Ecto neural progenitor cell (in vitro differentiated cells): ENCODE measurements around the gene PRKCA.
A peak's percentile ranks its signal among the peaks of the same experiment; 100 is the strongest.
"Not testable (repeated sequence)": the region's sequence is repeated elsewhere in the genome, so short reads cannot be mapped to it uniquely, and the experiment has no call there.

Source experiments
- DNase-seq: peaks from one replicate; pipeline ENCODE4 v3.0.0-alpha.2; 2018; ENCODE audit warnings: low spot score

Gene PRKCA

DNA sequence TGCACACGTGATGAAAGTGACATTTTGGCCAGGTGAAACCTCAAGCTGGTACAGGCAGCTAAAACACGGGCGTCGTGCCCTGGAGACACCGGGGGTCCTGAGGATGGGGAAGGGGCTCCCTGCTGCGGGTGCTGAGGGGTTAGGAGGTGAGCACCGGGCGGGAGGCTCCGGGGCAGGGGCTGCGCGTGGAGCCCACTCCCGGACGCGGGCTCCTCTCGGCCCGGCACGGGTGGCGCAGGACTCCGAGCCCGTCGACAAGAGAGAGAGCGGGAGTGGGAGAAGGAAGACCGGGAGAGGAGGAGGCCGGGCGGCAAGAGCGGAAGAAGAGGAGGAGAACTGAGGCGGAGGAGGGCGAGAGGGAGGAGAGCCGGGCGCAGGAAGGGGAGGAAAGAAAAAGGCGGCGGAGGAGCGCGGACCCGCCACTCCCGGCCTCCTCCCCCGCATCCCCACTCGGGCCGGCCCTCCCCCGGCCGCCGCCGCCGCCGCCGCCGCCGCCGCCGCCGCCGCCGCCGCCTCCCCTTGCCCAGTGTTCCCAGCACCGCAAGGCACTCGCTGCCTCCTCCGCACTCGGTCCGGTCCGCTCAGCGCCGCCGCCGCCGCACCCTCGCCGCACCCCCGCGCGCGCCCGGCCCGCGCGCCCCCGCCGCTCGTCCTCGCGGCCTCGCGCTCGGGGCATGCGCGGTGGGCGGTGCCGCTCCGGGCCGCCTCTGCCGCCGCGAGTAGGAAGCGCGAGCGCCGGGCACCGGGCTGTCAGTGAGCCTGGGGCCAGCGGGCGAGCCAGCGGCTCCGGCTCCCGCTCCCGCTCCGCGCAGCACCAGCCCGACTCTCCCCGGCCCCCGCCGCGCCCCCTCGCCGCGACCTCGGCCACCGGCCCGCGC is at the start of gene PRKCA:
Gene PRKCA (plus strand): TSS at position 750 of the 878 bp plus-strand sequence.
- DNase-seq: no peak

DNA sequence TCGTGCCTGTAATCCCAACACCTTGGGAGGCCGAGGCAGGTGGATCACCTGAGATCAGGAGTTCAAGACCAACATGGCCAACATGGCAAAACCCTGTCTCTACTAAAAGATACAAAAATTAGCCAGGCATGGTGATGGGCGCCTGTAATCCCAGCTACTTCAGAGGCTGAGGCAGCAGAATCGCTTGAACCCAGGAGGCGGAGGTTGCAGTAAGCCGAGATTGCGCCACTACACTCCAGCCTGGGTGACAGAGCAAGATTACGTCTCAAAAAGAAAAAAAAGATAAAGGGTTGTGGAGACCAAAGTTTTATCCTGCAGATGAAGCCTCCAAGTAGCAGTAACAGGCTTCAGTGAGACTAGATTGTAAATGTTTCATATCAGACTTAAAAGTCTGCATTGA is 49.0 kb upstream of the PRKCA start:
- not testable (repeated sequence) for DNase-seq

DNA sequence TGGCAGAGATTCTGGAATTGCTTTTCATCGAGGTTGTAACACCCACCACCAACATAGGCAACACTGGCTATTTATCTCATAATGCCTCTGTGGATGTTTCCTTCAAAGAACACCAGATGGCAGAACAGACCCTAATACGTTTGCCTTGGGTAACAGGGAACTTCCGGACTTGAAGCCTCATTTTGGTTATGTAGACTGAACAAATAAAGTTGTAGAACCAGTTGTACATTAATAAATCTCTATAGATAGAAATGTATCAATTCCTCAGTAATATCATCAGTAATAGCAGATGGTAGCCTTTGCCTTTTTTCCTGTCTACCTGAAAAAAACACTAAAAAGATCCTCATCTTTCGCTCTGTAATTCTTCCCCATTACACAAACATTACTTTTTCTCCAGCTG is 47.3 kb upstream of the PRKCA start:
- no peak for DNase-seq

DNA sequence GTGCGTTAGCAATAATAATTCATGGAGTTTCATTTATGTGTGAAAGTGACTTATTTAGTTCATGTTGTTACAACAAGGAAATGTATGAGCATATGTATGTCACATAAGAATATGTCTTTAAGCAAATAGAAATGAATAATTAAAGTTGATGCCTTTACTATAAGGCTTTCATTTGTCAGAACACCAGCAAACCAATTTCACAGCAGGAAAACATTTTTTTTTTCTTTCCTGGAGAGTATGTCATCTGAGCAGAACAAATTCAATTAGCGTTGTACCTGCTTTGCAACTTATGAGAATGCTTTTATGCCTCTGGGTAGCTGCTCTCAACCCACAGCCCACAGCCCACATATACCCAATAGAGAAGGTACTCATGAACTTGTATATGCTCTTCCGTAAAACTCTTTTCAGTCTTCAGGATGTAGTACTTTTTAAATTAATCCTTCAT is 46.9 kb upstream of the PRKCA start:
- no peak for DNase-seq

DNA sequence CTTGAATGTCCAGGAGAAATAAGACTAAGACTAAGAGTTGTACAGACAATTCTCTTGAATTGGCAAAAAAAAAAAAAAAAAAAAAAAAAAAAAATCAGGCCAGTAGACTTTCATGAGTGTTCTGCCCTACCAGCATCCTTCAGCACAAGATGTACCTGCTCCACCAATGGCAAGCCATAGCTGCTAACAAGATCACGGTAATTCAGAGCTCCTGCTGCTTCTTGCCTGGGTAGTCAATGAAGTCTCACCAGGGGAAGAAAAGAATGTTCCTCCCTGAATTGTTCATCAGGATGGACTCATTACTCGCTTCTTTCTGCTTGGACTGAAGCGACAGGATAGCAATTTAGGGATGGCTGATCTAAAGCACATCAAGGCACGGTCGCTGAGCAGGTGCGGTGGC is 42.1 kb upstream of the PRKCA start:
- no peak for DNase-seq

DNA sequence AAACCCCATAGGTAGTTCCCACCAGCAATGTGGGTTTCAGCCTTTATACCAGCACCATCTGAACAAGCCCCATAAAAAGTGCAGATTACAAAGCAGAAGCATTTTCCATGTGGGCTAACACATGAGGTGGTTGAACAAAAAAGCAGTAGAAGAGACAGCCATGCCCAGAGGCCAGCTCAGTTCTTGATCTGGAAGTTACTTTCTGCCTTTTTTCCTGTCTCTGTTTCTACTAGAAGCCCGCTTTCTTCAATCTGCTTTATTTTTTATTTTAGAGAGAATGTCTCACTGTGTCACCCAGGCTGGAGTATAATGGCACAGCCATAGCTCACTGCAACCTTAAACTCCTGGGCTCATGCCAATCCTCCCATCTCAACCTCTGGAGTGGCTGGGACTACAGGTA is 41.7 kb upstream of the PRKCA start:
- DNase-seq: no peak

DNA sequence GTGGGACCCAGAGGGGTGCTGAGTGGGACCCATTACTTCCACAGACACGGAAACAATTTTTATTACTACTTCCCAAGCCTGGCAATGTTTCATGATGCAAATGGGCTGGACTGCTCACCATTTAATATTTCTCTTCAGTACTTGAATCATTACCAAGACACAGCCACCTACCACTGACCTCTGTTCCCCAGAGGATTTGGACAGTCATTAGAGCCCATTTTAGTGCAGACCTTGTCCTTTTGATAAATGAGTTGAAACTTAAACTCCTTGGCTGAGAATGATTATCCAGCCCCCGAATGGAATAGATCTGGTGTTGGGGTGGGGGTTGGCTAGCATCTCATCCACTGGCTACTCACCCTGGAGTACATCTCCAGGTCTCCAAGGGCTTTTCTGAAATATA is 39.6 kb upstream of the PRKCA start:
- DNase-seq: no peak

DNA sequence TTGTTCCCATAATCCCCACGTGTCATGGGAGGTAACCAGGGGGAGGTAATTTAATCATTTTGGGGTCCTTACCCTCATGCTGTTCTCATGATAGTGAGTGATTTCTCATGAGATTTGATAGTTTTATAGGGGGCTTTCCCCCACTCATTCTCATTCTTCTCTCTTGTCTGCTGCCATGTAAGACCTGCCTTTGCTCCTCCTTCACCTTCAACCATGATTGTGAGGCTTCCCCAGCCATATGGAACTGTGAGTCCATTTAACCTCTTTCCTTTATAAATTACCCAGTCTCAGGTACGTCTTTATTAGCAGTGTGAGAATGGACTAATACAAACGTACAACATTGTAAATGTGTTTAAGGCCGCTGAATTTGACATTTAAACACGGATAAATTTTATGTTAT is 37.7 kb upstream of the PRKCA start:
- no peak for DNase-seq

DNA sequence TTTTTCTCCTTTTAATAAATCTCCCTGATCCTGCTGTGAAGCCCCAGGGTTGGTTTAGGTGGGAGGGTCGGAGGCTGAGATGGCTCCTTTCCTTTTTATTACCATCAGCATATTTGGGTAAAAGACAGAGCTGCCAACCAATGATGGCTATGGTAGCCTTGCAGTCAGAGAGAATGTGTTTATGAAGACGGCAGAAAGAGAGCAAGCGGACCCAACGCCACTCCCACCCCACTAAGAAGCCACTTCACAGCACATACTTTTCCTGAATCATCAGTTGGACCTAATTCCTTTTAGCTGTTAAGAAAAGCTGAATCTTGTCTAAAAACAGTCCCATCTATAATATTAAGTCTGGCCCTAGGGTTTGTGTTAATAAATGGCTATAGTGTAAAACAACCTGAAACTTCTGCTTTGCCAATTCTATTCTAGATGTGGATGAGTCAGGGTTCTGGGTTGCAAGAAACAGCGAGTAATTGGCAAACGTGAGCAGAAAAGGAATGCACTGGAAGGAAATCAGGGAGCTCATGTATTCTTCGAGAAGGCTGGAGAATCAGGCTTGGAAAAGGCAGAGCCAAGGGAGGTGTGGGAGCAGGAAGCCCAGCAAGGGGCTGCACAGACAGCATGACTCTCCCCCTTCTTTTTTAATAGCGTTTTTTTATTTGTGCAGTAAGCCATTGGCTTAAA is 34.0 kb upstream of the PRKCA start:
- no peak for DNase-seq

DNA sequence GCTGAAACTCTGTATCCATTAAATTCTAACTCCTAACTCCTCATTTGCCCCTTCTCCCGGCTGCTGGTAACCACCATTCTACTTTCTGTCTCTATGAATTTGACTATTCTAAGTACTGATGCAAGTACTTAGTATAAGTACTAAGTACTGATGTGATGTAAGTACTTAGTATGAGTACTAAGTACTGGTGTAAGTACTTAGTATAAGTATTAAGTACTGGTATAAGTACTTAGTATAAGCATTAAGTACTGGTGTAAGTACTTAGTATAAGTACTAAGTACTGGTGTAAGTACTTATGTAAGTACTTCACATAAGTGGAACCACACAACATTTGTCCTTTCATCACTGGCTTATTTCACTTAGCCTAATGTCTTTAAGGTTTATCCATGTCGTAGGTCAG is 32.3 kb upstream of the PRKCA start:
- DNase-seq: no peak

DNA sequence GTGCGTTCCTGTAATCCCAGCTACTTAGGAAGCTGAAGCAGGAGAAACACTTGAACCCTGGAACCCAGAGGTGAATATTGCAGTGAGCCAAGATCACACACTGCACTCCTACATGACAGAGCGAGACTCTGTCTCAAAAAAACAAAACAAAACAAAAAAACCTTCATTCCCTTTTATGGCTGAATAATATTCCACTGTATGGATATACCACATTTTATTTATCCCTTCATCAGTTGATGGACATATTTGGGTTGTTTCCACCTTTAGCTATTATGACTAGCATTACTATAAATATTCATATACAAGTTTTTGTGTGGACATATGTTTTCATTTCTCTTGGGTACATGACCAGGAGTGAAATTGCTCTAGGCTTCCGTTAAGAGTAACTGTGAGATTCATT is 30.9 kb upstream of the PRKCA start:
- DNase-seq: no peak

DNA sequence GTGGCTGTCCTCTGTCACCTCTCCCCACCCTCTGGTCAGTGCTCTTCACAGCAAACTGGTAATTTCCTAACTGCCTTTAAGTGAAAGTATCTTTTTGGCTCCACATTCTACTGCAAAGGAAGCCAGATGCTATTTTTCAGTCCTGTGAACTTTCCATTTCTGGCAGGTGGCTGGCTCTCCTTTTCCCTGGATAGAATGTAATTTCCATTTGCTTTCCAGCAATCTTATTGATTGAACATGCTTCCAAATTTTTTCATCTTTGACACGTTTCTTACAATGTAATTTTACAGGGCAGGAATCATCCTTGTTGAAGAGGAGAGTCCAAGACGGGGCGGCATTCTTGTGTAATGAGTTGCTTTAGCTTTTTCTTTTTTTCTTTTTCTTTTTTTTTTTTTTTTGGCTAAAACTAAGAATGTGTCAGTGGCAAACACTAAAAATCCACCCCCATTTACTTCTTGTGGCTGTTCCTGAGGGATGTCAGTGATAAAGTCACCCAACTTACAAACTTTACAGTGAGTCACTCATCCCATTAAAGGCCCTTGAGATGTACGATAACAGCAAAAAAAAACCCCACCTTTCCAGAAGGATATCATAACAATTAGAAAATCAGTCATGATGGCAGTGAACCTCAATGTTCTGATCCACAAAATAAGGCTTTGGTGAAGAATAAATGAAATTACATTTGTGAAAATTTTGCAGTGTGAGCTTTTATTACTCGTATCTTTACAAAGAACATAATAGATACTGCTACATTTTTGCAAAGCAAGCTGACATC is 29.4 kb upstream of the PRKCA start:
- DNase-seq: no peak

DNA sequence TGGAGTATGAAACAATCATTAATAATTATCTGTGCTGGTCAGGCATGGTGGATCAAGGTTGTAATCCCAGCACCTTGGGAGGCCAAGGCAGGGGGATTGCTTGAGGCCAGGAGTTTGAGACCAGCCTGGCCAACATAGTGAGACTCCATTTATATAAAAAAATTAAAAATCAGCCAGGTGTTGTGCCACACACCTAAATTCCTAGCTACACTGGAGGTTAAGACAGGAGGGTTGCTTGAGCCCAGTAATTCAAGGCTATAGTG is 28.9 kb upstream of the PRKCA start:
- DNase-seq: no peak

DNA sequence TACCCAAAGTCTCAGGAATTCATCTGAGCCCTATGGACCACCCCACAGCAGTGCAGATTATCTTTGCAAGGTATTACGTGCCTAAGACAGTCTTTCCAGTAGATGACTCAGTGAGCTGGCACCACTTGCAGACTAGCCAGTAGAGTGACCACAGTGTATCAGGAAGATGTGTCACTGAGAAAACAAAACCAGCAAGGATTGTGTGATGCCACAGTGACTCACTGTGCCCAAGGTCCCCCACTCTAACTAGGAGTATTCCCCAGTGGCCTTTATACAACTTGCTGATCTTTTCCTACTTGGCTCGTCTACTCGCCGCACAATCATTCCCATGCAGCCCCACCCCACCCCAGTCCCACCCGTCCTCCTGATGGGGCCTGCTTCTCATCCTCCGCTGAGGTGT is 26.8 kb upstream of the PRKCA start:
- DNase-seq: no peak

DNA sequence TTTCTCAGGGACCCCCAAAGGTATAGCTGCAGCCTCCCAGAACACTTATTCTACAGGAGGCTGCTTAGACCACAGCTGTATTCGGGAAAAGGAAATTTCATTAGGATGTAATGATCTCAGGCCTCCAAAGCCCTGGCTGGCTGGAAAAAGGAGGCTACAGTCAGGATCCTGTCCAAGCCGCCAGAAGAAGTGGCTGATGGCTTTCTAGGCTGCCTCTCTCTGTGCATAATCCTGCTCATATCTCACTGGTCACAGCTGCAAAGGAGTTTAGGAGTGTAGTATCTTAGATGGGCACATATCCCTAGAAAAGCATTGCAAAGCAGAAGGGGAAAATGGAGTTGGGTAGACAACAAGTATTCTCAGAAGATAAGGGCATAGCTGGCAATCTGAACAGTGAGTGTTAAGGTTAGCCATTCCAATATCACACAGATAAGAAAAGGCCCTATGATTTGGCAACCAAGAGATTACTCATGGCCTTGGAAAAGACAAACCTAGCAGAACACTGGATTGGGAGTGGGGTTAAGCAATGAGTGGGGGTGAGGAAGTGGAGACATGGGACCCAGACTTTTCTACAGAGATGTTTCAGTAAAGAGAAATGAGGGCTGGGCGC is 26.0 kb upstream of the PRKCA start:
- DNase-seq: no peak

DNA sequence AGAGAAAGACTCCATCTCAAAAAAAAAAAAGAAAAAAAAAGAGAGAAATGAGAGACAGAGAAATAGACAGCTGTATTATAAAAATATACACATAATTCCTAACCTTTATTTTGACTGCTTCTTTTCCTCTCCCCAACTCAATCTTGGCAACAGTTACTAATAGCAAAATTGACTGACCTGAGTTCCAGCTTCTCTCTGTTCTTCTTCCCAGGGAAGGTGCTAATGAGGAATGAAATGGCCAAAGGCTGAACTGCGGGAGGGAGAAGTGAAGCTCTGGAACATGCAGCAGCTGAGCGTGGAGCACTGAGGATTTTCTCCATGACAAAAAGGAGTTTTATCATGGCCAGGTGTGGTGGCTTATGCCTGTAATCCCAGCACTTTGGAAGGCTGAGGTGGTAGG is 25.2 kb upstream of the PRKCA start:
- no peak for DNase-seq

DNA sequence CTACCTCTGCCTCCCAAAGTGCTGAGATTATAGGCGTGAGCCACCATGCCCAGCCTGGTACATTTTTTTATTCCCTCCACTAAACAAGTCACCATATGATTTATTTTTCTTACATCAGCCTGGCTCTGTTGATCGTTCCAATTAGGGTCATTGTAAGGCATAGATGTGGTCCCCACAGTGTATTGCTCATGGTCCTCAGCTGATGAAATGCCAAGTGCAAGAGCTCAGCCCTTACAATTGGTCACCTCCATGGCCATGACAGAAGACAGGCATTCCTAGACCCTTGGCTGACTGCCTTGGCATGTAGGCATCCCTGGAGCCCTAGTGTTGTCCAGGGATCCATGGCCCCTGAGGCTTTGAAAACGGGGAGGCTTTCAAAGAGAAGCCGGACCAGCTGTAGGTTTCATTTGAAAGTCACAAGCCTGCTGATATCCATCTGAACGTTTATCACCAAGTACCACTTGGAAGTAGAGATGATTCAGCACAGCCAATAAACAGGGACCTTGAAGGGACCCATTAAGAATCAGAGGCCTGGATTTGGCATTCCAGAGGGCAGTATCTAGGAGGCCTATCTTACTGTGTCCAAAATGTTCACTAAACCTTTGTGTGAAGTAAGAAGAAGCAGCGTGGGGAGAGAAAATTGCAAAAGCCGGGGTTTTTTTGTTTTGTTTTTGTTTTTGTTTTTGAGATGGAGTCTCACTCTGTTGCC is 20.6 kb upstream of the PRKCA start:
- peak; percentile 39 for DNase-seq

DNA sequence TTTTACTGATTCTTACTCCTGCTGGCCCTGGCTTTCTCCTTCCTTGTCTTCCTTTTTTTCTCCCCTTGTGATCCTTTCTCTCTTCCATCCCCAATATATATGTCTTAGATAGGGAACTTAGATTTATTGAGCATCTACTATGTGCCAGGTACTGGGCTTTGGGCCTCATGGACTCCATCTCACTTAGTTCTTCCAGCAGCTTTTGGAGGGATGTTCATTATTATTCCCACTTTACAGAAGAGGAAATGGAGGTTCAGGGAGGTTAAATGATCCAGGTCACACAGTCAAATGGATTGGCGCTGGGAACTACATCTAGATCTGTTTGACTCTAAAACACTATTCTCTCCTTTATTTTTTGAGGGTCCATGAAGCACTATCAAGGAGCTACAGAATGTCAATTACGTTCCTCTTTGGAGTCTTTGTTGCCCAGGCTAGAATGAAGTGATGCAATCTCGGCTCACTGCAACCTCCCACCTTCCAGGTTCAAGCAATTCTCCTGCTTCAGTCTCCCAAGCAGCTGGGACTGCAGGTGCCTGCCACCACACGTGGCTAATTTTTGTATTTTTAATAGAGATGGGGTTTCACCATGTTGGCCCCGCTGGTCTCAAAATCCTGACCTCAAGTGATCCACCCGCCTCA is 19.0 kb upstream of the PRKCA start:
- no peak for DNase-seq

DNA sequence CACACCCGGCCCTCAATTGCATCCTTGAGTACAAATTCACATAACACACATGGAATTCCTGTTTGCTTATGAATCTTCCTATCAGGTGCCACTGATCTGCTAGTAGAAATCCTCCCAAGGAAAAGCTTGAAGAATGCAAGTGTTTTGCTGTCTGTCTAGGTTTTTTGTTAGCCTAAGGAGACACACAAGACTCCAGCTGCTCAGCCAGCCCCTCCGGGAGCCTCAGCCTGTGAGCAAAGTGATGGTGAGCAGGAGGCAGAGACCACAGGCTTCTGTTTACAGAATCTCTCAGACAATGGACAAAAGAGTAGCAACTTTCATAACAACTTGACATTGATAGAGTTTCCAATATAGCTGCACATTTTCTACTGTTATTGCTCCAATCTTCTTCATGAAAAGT is 18.4 kb upstream of the PRKCA start:
- no peak for DNase-seq

DNA sequence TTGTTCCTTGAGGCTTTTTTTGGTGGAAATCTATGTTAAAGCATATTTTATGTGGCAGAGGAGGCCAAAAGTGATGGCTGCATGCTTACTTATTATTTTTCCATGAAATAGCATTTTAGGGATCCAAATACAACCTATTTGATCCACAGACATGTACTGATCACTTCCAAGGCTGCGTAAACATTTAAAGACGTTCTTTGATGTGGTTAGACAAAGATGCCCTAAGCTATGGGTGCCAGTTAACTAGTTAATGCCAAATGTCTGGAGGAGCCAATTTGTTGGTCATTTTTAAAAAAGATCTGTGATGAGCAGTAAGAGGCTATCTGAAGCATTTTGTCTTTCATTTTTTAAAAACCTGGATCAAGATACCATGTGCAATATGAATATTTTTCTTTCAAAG is 17.3 kb upstream of the PRKCA start:
- DNase-seq: no peak

DNA sequence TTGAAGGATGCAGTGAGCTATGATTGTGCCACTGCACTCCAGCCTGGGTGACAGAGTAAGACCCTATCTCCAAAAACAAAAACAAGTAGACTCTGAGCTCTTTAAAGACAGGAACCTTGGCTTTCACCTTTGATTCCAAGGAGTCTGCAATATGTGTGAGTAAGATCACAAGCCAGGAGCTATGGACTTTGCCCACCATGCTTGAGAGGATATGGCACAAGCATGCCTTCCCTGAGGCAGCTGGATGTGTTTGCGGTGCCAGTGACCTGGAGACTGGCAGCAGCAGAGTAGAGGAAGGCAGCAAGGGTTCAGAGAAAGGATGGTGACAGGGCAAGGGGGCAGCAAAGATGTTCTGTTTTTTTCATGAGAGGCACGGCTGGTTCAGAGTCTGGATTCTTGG is 14.5 kb upstream of the PRKCA start:
- no peak for DNase-seq
